Naive thymus-derived CD4-positive, alpha-beta T cell (primary cell): ENCODE data around the gene DNAJC27. TPM values are rescaled to one million over a fixed set of nuclear protein-coding genes. Genes with fewer than 3 reads are reported as not detected.

Experiments used
- ATAC-seq: fragments of 150-1000 bp; cut with Tn5 transposase; 2 replicates; pipeline ENCODE4 v1.10.0; 2021; ENCODE audit warnings: mild to moderate bottlenecking, moderate library complexity
- CTCF ChIA-PET: fragments of 350-600 bp; sonication (Branson Sonifier 250); formaldehyde crosslinking; loops from one replicate; lab custom pipeline; 2021; ENCODE audit warnings: antibody characterized with exemption; lab: Charles Lee
- POLR2A ChIA-PET: fragments of 350-600 bp; sonication (Branson Sonifier 250); formaldehyde crosslinking; loops from one replicate; lab custom pipeline; 2021; ENCODE audit warnings: antibody characterized with exemption, inconsistent platforms; lab: Charles Lee
- DNase-seq, 9 donors: peaks; one replicate each; pipeline versions ENCODE4 v3.0.0 to v3.0.0-alpha.2; 2020 to 2022; ENCODE audit warnings: mixed read lengths in 1 of 9
- H3K27ac ChIP-seq: one replicate; pipeline ENCODE4 v1.7.0; 2013; ENCODE audit warnings: mild to moderate bottlenecking, low read depth, low read length, moderate library complexity
- H3K27me3 ChIP-seq, 2 donors: one replicate each; pipeline ENCODE4 v1.7.0; 2013; ENCODE audit warnings: low read length in 2 of 2, mild to moderate bottlenecking in 2 of 2, moderate library complexity in 2 of 2; ENCODE audit not compliant: control insufficient read depth in 2 of 2, insufficient read depth in 2 of 2
- H3K36me3 ChIP-seq, 3 experiments: 1 replicate in 2 of 3; 2 replicates in 1 of 3; pipeline ENCODE4 v1.7.0; 2013; ENCODE audit warnings: low read length in 3 of 3, mild to moderate bottlenecking in 3 of 3, moderate library complexity in 1 of 3; ENCODE audit not compliant: insufficient read depth in 3 of 3, control insufficient read depth in 2 of 3
- H3K4me1 ChIP-seq, 2 donors: one replicate each; pipeline ENCODE4 v1.7.0; 2013; ENCODE audit warnings: low read length in 2 of 2, mild to moderate bottlenecking in 2 of 2, moderate library complexity in 1 of 2; ENCODE audit not compliant: control insufficient read depth in 2 of 2, insufficient read depth in 2 of 2
- H3K4me3 ChIP-seq: 2 replicates; pipeline ENCODE4 v1.7.0; 2013; ENCODE audit warnings: mild to moderate bottlenecking, low read length
- H3K9me3 ChIP-seq, 3 experiments: 1 replicate in 2 of 3; 2 replicates in 1 of 3; pipeline ENCODE4 v1.7.0; 2013; ENCODE audit warnings: low read length in 3 of 3; ENCODE audit not compliant: control insufficient read depth in 2 of 3
- H3K27ac Mint-ChIP-seq, 9 donors: one replicate each; pipeline ENCODE4 v1.8.0; 2020 to 2022; ENCODE audit warnings: mixed read lengths in 9 of 9, mild to moderate bottlenecking in 8 of 9, moderate library complexity in 5 of 9, inconsistent platforms in 2 of 9
- H3K27me3 Mint-ChIP-seq, 5 donors: one replicate each; pipeline ENCODE4 v1.8.0; 2021 to 2022; ENCODE audit warnings: mixed read lengths in 5 of 5, mild to moderate bottlenecking in 1 of 5
- H3K36me3 Mint-ChIP-seq, 5 donors: one replicate each; pipeline ENCODE4 v1.8.0; 2020 to 2022; ENCODE audit warnings: mixed read lengths in 5 of 5, mild to moderate bottlenecking in 3 of 5, inconsistent platforms in 1 of 5
- H3K4me1 Mint-ChIP-seq, 7 donors: one replicate each; pipeline ENCODE4 v1.8.0; 2020 to 2022; ENCODE audit warnings: mixed read lengths in 7 of 7, mild to moderate bottlenecking in 3 of 7, inconsistent platforms in 1 of 7
- H3K4me3 Mint-ChIP-seq, 10 donors: one replicate each; pipeline ENCODE4 v1.8.0; 2020 to 2022; ENCODE audit warnings: mild to moderate bottlenecking in 10 of 10, mixed read lengths in 10 of 10, moderate library complexity in 6 of 10, inconsistent platforms in 2 of 10
- H3K9me3 Mint-ChIP-seq, 11 donors: one replicate each; pipeline ENCODE4 v1.8.0; 2020 to 2022; ENCODE audit warnings: mixed read lengths in 11 of 11, mild to moderate bottlenecking in 4 of 11, inconsistent platforms in 1 of 11, moderate library complexity in 1 of 11
- intact Hi-C, 2 donors: fragments of 100-400 bp; cut with micrococcal nuclease; formaldehyde crosslinking; loops; one replicate each; pipeline ENCODE4 v1.15.1; 2023
- polyA plus RNA-seq, 2 donors: library from polyadenylated mRNA; unstranded; fragments of 300-500 nt; fragmentation: Illumina TruSeq; gene quantifications; one replicate each; pipeline ENCODE4 v1.2.3, GENCODE V29; 2021
- total RNA-seq, 6 experiments: library from RNA in 5 of 6; stranded (reverse) in 5 of 6; gene quantifications; 1 replicate in 5 of 6; 2 replicates in 1 of 6; pipeline ENCODE4 v1.2.3 and lab custom pipeline; 2021 to 2026

The DNAJC27 gene
- total and polyA plus RNA-seq, 7 experiments from 2014 or later: 3.0 to 22.0 (median 16.1) TPM

DNA sequence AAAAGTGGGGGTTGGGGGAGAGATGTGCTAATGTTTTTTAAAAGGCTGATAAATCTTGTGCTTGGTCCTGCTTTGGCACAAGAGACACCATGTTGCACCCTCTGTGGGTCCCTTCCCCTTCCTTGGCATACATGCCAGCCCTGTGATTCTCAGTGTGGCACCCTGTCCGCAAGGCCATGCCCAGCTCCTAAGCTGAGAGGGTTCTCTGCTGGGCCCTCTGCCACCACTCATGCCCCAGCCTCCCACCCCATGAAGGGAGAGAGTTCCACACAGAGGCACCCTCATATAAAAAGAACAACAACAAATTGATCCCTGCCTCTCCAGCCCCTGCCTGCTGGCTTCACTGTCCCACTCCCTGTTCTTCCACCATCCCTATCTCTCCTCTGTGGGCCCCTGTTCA lies 49.2 kb downstream of the DNAJC27 start:
- H3K4me3 Mint-ChIP-seq: peak overlapping the region in 1 of 10 donors; percentile 22
- intact Hi-C loops: loop anchor here in 1 of 2 donors (5.0 to 10.0 kb wide), 2 partner anchors 120 to 128 kb away; partner anchors contain the start of genes CENPO, EFR3B and PTRHD1

GRCh38 chr2:24920809-24921441 lies 50.8 kb downstream of the DNAJC27 start:
- Mint-ChIP-seq H3K4me1 (peaks cover 18 to 40% (median 32%) of the 10 kb centered on the region in 7 donors), H3K9me3 (peaks cover 0 to 1% (median 0%) of the 10 kb centered on the region in 11 donors), H3K27me3 (peaks cover 0 to 4% (median 0%) of the 10 kb centered on the region in 5 donors), H3K27ac (peak overlapping the region; percentile 9 to 81 (median 67)), H3K36me3 (peaks cover 0 to 9% (median 0%) of the 10 kb centered on the region in 5 donors), H3K4me3 (peak overlapping the region; percentile 60 to 89 (median 82))
- no peak for DNase-seq
- H3K27ac ChIP-seq: peak overlapping the region; percentile 34
- POLR2A ChIA-PET: no interaction called here
- no peaks in the 10 kb centered on the region for H3K36me3 ChIP-seq
- no peak overlapping the region for H3K4me3 ChIP-seq
- no peaks in the 10 kb centered on the region for H3K9me3 ChIP-seq
- no peak for ATAC-seq
- H3K4me1 ChIP-seq: peaks cover 17 to 19% of the 10 kb centered on the region in 2 donors
- H3K27me3 ChIP-seq: no peaks in the 10 kb centered on the region
- CTCF ChIA-PET: no interaction called here
- intact Hi-C loops: loop anchor here (1.0 to 10.0 kb wide), 4 partner anchors 50 to 128 kb away; partner anchors contain the start of genes CENPO (in 2 of the 2), DNAJC27 (in 2 of the 2), PTRHD1 (in 2 of the 2) and EFR3B (in 1 of the 2)

More for the DNA sequence above, 49.2 kb downstream of the DNAJC27 start:
- H3K27me3 ChIP-seq: no peaks in the 10 kb centered on the region
- ChIA-PET POLR2A (no interaction called here), CTCF (no interaction called here)
- peaks cover 0 to 9% (median 0%) of the 10 kb centered on the region in 5 donors for H3K36me3 Mint-ChIP-seq
- no peaks in the 10 kb centered on the region for H3K36me3 ChIP-seq
- H3K9me3 Mint-ChIP-seq: peaks cover 0 to 1% (median 0%) of the 10 kb centered on the region in 11 donors
- H3K27me3 Mint-ChIP-seq: peaks cover 0 to 4% (median 0%) of the 10 kb centered on the region in 5 donors
- DNase-seq (no peak), ATAC-seq (no peak)
- H3K4me1 ChIP-seq: peaks cover 17 to 25% of the 10 kb centered on the region in 2 donors
- H3K4me1 Mint-ChIP-seq: peaks cover 16 to 34% (median 25%) of the 10 kb centered on the region in 7 donors
- no peaks in the 10 kb centered on the region for H3K9me3 ChIP-seq
- no peak overlapping the region for H3K27ac ChIP-seq
- peak overlapping the region in 1 of 9 donors; percentile 45 for H3K27ac Mint-ChIP-seq
- no peak overlapping the region for H3K4me3 ChIP-seq

DNA sequence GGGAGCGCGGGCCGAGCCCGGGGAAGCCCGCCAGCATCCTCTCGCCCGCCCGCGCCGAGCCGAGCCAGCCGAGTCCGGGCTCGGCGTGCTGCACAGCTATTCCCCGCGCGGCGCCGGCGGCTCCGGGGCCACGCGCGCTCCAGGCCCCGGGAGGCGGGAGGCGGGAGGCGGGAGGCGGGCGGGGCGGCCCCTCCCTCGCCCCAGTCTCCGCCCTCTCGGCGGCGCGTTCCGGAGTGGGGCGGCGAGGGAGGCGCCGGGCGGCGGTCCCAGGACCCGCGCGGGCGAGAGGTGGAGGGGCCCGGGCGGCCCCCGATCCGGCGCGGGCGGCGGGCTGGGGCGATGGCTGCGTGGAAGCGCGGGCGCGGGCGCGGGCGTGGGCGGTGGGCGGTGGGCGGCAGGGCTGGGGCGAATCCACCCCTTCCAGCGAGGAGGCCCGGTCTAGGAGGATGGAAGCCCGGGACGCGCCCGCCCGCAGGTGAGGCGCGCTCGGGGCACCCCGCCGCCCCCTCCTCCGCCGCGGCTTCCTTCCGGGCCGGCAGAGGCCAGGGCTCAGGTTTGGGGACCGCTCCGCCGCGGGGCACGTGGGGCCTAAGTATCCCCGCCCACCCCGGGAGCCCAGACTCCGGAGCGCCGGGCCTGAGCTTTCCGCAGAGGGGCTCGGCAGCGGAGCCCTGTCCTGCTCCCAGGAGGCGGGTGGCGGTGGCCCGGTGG lies 51.5 kb downstream of the DNAJC27 start, which contains the start of gene ADCY3:
Gene ADCY3 (minus strand): TSS at position 140 of the 711 bp plus-strand sequence. CDS start 1,250 bp downstream, outside the sequence.
- DNase-seq: peak; percentile 24 to 76 (median 48)
- POLR2A ChIA-PET: no interaction called here
- CTCF ChIA-PET: no interaction called here
- H3K4me1 ChIP-seq: peaks cover 16 to 17% of the 10 kb centered on the region in 2 donors
- Mint-ChIP-seq H3K36me3 (peaks cover 0 to 9% (median 0%) of the 10 kb centered on the region in 5 donors), H3K9me3 (peaks cover 0 to 1% (median 0%) of the 10 kb centered on the region in 11 donors), H3K27me3 (peaks cover 0 to 4% (median 0%) of the 10 kb centered on the region in 5 donors), H3K4me1 (peaks cover 18 to 40% (median 32%) of the 10 kb centered on the region in 7 donors), H3K4me3 (peak within 1 kb of the TSS; percentile 85 to 93 (median 92)), H3K27ac (peak within 1 kb of the TSS; percentile 45 to 82 (median 67))
- H3K4me3 ChIP-seq: peak within 1 kb of the TSS; percentile 40
- H3K27me3 ChIP-seq: no peaks in the 10 kb centered on the region
- H3K27ac ChIP-seq: peak within 1 kb of the TSS; percentile 55
- no peaks in the 10 kb centered on the region for H3K9me3 ChIP-seq
- H3K36me3 ChIP-seq: no peaks in the 10 kb centered on the region
- ATAC-seq: peak; percentile 74
- intact Hi-C loops: loop anchor here (1.0 to 10.0 kb wide), 4 partner anchors 51 to 127 kb away; partner anchors contain the start of genes CENPO (in 2 of the 2), DNAJC27 (in 2 of the 2), PTRHD1 (in 2 of the 2) and EFR3B (in 1 of the 2)

DNA sequence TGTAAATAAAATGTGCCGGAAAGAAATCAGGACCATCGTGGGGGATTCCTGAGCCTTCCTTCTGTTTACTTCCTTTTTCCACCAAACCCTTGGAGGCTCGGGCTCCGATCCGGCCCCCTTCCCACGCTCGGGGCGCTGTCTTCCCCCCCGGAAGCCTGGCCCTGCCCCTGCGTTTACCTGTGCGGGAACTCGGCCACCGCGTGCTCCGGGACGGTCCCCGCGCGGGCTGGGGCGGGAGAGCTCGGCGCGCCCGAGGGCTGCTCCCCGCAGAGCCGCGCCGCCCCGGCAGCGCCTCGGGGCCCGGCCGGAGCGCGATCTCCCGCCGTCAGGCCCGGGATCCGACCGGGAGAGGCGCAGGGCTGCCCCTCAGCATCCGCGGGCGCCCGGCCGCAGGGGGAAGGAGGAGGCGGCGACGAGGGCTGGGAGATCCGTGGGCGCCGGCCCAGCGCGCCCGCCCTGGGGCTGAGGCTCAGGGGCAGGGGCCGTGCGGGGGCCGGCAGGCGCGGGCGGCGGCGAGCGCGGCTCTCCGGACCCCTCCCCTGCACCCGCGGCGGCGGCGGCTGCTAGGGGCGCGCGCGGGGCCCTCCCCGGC lies 52.2 kb downstream of the DNAJC27 start:
- peak overlapping the region; percentile 85 to 93 (median 92) for H3K4me3 Mint-ChIP-seq
- peaks cover 0 to 1% (median 0%) of the 10 kb centered on the region in 11 donors for H3K9me3 Mint-ChIP-seq
- H3K27me3 ChIP-seq: no peaks in the 10 kb centered on the region
- ATAC-seq: peak; percentile 25
- peaks cover 16 to 17% of the 10 kb centered on the region in 2 donors for H3K4me1 ChIP-seq
- H3K36me3 Mint-ChIP-seq: peaks cover 0 to 9% (median 4%) of the 10 kb centered on the region in 5 donors
- ChIA-PET CTCF (no interaction called here), POLR2A (interaction anchor here (1.1 kb wide), 1 partner anchor 31 kb away, joined by 3 read pairs; no protein-coding TSS in a partner anchor)
- H3K27ac ChIP-seq: peak overlapping the region; percentile 55
- H3K36me3 ChIP-seq: no peaks in the 10 kb centered on the region
- peak overlapping the region in 8 of 9 donors; percentile 45 to 82 (median 64) for H3K27ac Mint-ChIP-seq
- no peaks in the 10 kb centered on the region for H3K9me3 ChIP-seq
- H3K4me3 ChIP-seq: peak overlapping the region; percentile 40
- H3K27me3 Mint-ChIP-seq: peaks cover 0 to 4% (median 0%) of the 10 kb centered on the region in 5 donors
- intact Hi-C loops: loop anchor here (1.0 to 10.0 kb wide), 4 partner anchors 52 to 127 kb away; partner anchors contain the start of genes CENPO (in 2 of the 2), DNAJC27 (in 2 of the 2), PTRHD1 (in 2 of the 2) and EFR3B (in 1 of the 2)
- DNase-seq: peak in 3 of 9 donors; percentile 11 to 57 (median 16)
- H3K4me1 Mint-ChIP-seq: peaks cover 18 to 40% (median 32%) of the 10 kb centered on the region in 7 donors

- intact Hi-C loops: no loop called here
- no peaks in the 10 kb centered on the region for H3K27me3 ChIP-seq
- peaks cover 0 to 9% (median 4%) of the 10 kb centered on the region in 5 donors for H3K36me3 Mint-ChIP-seq
- H3K9me3 ChIP-seq: no peaks in the 10 kb centered on the region
- peaks cover 0 to 4% (median 0%) of the 10 kb centered on the region in 5 donors for H3K27me3 Mint-ChIP-seq
- POLR2A ChIA-PET: interaction anchor here (1.1 kb wide), 1 partner anchor 30 kb away, joined by 3 read pairs; no protein-coding TSS in a partner anchor
- peak overlapping the region; percentile 45 to 82 (median 67) for H3K27ac Mint-ChIP-seq
- no peaks in the 10 kb centered on the region for H3K36me3 ChIP-seq
- peak overlapping the region; percentile 85 to 93 (median 92) for H3K4me3 Mint-ChIP-seq
- peaks cover 18 to 40% (median 32%) of the 10 kb centered on the region in 7 donors for H3K4me1 Mint-ChIP-seq
- H3K27ac ChIP-seq: peak overlapping the region; percentile 55
- ATAC-seq (peak; percentile 58), DNase-seq (peak in 8 of 9 donors; percentile 51 to 71 (median 57))
- peaks cover 16 to 17% of the 10 kb centered on the region in 2 donors for H3K4me1 ChIP-seq
- peaks cover 0 to 1% (median 0%) of the 10 kb centered on the region in 11 donors for H3K9me3 Mint-ChIP-seq
- CTCF ChIA-PET: interaction anchor here (0.5 kb wide), 1 partner anchor 36 kb away, joined by 4 read pairs; no protein-coding TSS in a partner anchor
- peak overlapping the region; percentile 40 for H3K4me3 ChIP-seq
Observed at GRCh38 chr2:24919037-24919505, 52.7 kb downstream of the DNAJC27 start.
